Activated CD4-positive, alpha-beta T cell treated with anti-CD3 and anti-CD28 coated beads for 1 hour (primary cell): ENCODE results near the gene BMPR1A.

Experiments used
- DNase-seq: peaks from one replicate; pipeline ENCODE4 v3.0.0-alpha.2; 2020

The BMPR1A gene

GRCh38 chr10:86804805-86805204, 48.4 kb downstream of the BMPR1A start:
- no peak for DNase-seq

GRCh38 chr10:86813101-86813500, 56.7 kb downstream of the BMPR1A start:
- no peak for DNase-seq

GRCh38 chr10:86813982-86814381, 57.6 kb downstream of the BMPR1A start:
- DNase-seq = no peak

GRCh38 chr10:86815035-86815617, 58.7 kb downstream of the BMPR1A start:
- no peak for DNase-seq

GRCh38 chr10:86815640-86816039, 59.2 kb downstream of the BMPR1A start:
- DNase-seq = no peak

- no peak for DNase-seq
Measured at GRCh38 chr10:86817246-86817645, 60.8 kb downstream of the BMPR1A start.

- no peak for DNase-seq
Measured at GRCh38 chr10:86819567-86819966, 63.1 kb downstream of the BMPR1A start.

GRCh38 chr10:86820509-86820908, 64.1 kb downstream of the BMPR1A start:
- no peak for DNase-seq

GRCh38 chr10:86821388-86821999, 65.1 kb downstream of the BMPR1A start:
- no peak for DNase-seq

GRCh38 chr10:86823565-86823964, 67.1 kb downstream of the BMPR1A start:
- no peak for DNase-seq

GRCh38 chr10:86824151-86824550, 67.7 kb downstream of the BMPR1A start:
- no peak for DNase-seq

GRCh38 chr10:86825366-86825765, 68.9 kb downstream of the BMPR1A start:
- DNase-seq = no peak

- no peak for DNase-seq
Measured at GRCh38 chr10:86827639-86828038, 71.2 kb downstream of the BMPR1A start.

GRCh38 chr10:86828145-86828544, 71.7 kb downstream of the BMPR1A start:
- DNase-seq = no peak

GRCh38 chr10:86829472-86829871, 73.1 kb downstream of the BMPR1A start:
- no peak for DNase-seq

- DNase-seq = no peak
Measured at GRCh38 chr10:86830043-86830591, 73.7 kb downstream of the BMPR1A start.

- DNase-seq = no peak
Measured at GRCh38 chr10:86833969-86834368, 77.5 kb downstream of the BMPR1A start.

GRCh38 chr10:86836044-86836443, 79.6 kb downstream of the BMPR1A start:
- no peak for DNase-seq

GRCh38 chr10:86837663-86838062, 81.2 kb downstream of the BMPR1A start:
- DNase-seq = no peak

- DNase-seq = no peak
Measured at GRCh38 chr10:86840498-86840897, 84.1 kb downstream of the BMPR1A start.

- DNase-seq = no peak
Measured at GRCh38 chr10:86846088-86846487, 89.7 kb downstream of the BMPR1A start.

- DNase-seq = no peak
Measured at GRCh38 chr10:86848747-86849146, 92.3 kb downstream of the BMPR1A start.

- no peak for DNase-seq
Measured at GRCh38 chr10:86849181-86849894, 92.9 kb downstream of the BMPR1A start.

GRCh38 chr10:86850481-86850880, 94.1 kb downstream of the BMPR1A start:
- no peak for DNase-seq
